Panc1 (cell line): Measurements from ENCODE around the gene EFCAB11.

Experiments used
- CTCF ChIP-seq: fragments of 450-650 bp; IDR thresholded peaks from 2 replicates; pipeline ENCODE4 v1.5.1; 2017; ENCODE audit warnings: mild to moderate bottlenecking
- POLR2AphosphoS5 ChIP-seq: IDR thresholded peaks from 2 replicates; pipeline ENCODE4 v1.6.1; 2012; ENCODE audit warnings: mild to moderate bottlenecking, low read depth, low read length, moderate library complexity
- REST ChIP-seq, 2 experiments: IDR thresholded peaks; 2 replicates each; pipeline ENCODE4 v1.6.1; 2011 to 2012; ENCODE audit warnings: low read depth in 2 of 2, control low read depth in 1 of 2, low read length in 1 of 2, mild to moderate bottlenecking in 1 of 2, moderate library complexity in 1 of 2; ENCODE audit not compliant: insufficient read depth in 1 of 2
- SIN3A ChIP-seq: IDR thresholded peaks from 2 replicates; pipeline ENCODE4 v1.6.1; 2012; ENCODE audit warnings: low read depth, mild to moderate bottlenecking, low read length, moderate library complexity, borderline replicate concordance; ENCODE audit not compliant: insufficient read depth

GRCh38 chr14:89746654-89747053 is 207.9 kb downstream of the EFCAB11 start:
- TF ChIP-seq REST (IDR thresholded peaks at IDR 0.05; ENCODE audit: insufficient read depth in 1 of 2, low read depth in 2 of 2, low read length in 1 of 2) (no peak), POLR2AphosphoS5 (no peak), CTCF (no peak), SIN3A (no peak)
